Activated CD4-positive, alpha-beta T cell treated with anti-CD3 and anti-CD28 coated beads for 36 hours (primary cell): ENCODE data around the gene FAM83G. TPM values are rescaled to one million over a fixed set of nuclear protein-coding genes. Genes with fewer than 3 reads are reported as not detected.
"Not testable (repeated sequence)": the region's sequence is repeated elsewhere in the genome, so short reads cannot be mapped to it uniquely, and the experiment has no call there.

ENCODE experiments used
- ATAC-seq: fragments of 200-7000 bp; cut with Tn5 transposase; one replicate; pipeline ENCODE4 v1.10.0; 2021; ENCODE audit warnings: mild to moderate bottlenecking, moderate library complexity
- CTCF ChIA-PET: fragments of 350-600 bp; sonication (Branson Sonifier 250); formaldehyde crosslinking; loops from one replicate; lab custom pipeline; 2021; ENCODE audit warnings: antibody characterized with exemption; lab: Charles Lee
- POLR2A ChIA-PET: fragments of 350-600 bp; sonication (Branson Sonifier 250); formaldehyde crosslinking; loops from one replicate; lab custom pipeline; 2021; ENCODE audit warnings: antibody characterized with exemption, inconsistent platforms; lab: Charles Lee
- DNase-seq: peaks from one replicate; pipeline ENCODE4 v3.0.0-alpha.2; 2020
- H3K27ac Mint-ChIP-seq: one replicate; pipeline ENCODE4 v1.8.0; 2021; ENCODE audit warnings: mixed read lengths
- H3K27me3 Mint-ChIP-seq: one replicate; pipeline ENCODE4 v1.8.0; 2021; ENCODE audit warnings: mixed read lengths
- H3K36me3 Mint-ChIP-seq: one replicate; pipeline ENCODE4 v1.8.0; 2021; ENCODE audit warnings: low read depth, mixed read lengths
- H3K4me1 Mint-ChIP-seq: one replicate; pipeline ENCODE4 v1.8.0; 2021; ENCODE audit warnings: mixed read lengths
- H3K4me3 Mint-ChIP-seq: one replicate; pipeline ENCODE4 v1.8.0; 2021; ENCODE audit warnings: mild to moderate bottlenecking, moderate library complexity, mixed read lengths
- H3K9me3 Mint-ChIP-seq: one replicate; pipeline ENCODE4 v1.8.0; 2021; ENCODE audit warnings: low read depth, mixed read lengths
- intact Hi-C, 2 experiments: fragments of 100-400 bp; cut with DNase I in 1 of 2; cut with micrococcal nuclease in 1 of 2; formaldehyde crosslinking; loops; one replicate each; pipeline versions ENCODE4 v1.14.2 to v1.15.1; 2022 to 2024; cut with DNase I, micrococcal nuclease
- total RNA-seq, 2 experiments: library from RNA; stranded (reverse); gene quantifications; one replicate each; pipeline ENCODE4 v1.2.3, GENCODE V29; 2021

Gene FAM83G
- total RNA-seq, 2 experiments from 2014 or later, result 11.1 to 14.3 TPM

- ChIA-PET POLR2A (no interaction called here), CTCF (no interaction called here)
- intact Hi-C loops, result loop anchor here (2.0 to 10.0 kb wide), 2 partner anchors 17 to 107 kb away; partner anchors contain the start of gene FAM83G (in 1 of the 2)
- Mint-ChIP-seq H3K4me3 (no peak overlapping the region), H3K27ac (no peak overlapping the region), H3K9me3 (no peaks in the 10 kb centered on the region), H3K27me3 (no peaks in the 10 kb centered on the region), H3K36me3 (peaks cover 10% of the 10 kb centered on the region), H3K4me1 (peaks cover 14% of the 10 kb centered on the region)
- DNase-seq, result peak; percentile 73
- ATAC-seq, result peak; percentile 25
Measured at GRCh38 chr17:19021622-19022083, 17.1 kb upstream of the FAM83G start.

- intact Hi-C loops, result loop anchor here in 1 of 2 experiments (10.0 kb wide), 1 partner anchor 106 kb away; no protein-coding TSS in a partner anchor
- H3K36me3 Mint-ChIP-seq, POLR2A ChIA-PET: not testable (repeated sequence)
Measured at GRCh38 chr17:19021011-19021621, 16.6 kb upstream of the FAM83G start.

GRCh38 chr17:19020016-19020415 is 15.5 kb upstream of the FAM83G start:
- Mint-ChIP-seq H3K27ac (peak overlapping the region; percentile 27), H3K27me3 (no peaks in the 10 kb centered on the region), H3K9me3 (no peaks in the 10 kb centered on the region), H3K4me1 (peaks cover 13% of the 10 kb centered on the region), H3K36me3 (peaks cover 10% of the 10 kb centered on the region), H3K4me3 (no peak overlapping the region)
- CTCF ChIA-PET, result no interaction called here
- POLR2A ChIA-PET, result interaction anchor here (0.6 kb wide), 1 partner anchor 286 kb away, joined by 3 read pairs; no protein-coding TSS in a partner anchor
- intact Hi-C loops, result loop anchor here in 1 of 2 experiments (10.0 kb wide), 1 partner anchor 105 kb away; no protein-coding TSS in a partner anchor
- ATAC-seq (no peak), DNase-seq (no peak)

More at GRCh38 chr17:19021011-19021621, 16.6 kb upstream of the FAM83G start:
- H3K9me3 Mint-ChIP-seq, DNase-seq, ATAC-seq, CTCF ChIA-PET, H3K27ac Mint-ChIP-seq, H3K27me3 Mint-ChIP-seq, H3K4me3 Mint-ChIP-seq: not testable (repeated sequence)
- H3K4me1 Mint-ChIP-seq, result peaks cover 14% of the 10 kb centered on the region

GRCh38 chr17:19019041-19019941 is 14.7 kb upstream of the FAM83G start:
- no peak for DNase-seq
- CTCF ChIA-PET, result interaction anchor here (1.1 kb wide), 1 partner anchor 393 kb away, joined by 3 read pairs; no protein-coding TSS in a partner anchor
- Mint-ChIP-seq H3K27me3 (no peaks in the 10 kb centered on the region), H3K4me3 (no peak overlapping the region), H3K36me3 (peaks cover 6% of the 10 kb centered on the region), H3K4me1 (peaks cover 6% of the 10 kb centered on the region), H3K27ac (no peak overlapping the region), H3K9me3 (no peaks in the 10 kb centered on the region)
- intact Hi-C loops, result no loop called here
- no peak for ATAC-seq
- POLR2A ChIA-PET, result no interaction called here

- peaks cover 6% of the 10 kb centered on the region for H3K36me3 Mint-ChIP-seq
- ATAC-seq, result no peak
- no peak overlapping the region for H3K4me3 Mint-ChIP-seq
- no peaks in the 10 kb centered on the region for H3K9me3 Mint-ChIP-seq
- H3K4me1 Mint-ChIP-seq, result no peaks in the 10 kb centered on the region
- ChIA-PET CTCF (interaction anchor here (1.1 kb wide), 1 partner anchor 393 kb away, joined by 3 read pairs; no protein-coding TSS in a partner anchor), POLR2A (no interaction called here)
- DNase-seq, result no peak
- no peak overlapping the region for H3K27ac Mint-ChIP-seq
- H3K27me3 Mint-ChIP-seq, result no peaks in the 10 kb centered on the region
- intact Hi-C loops, result no loop called here
Measured at GRCh38 chr17:19018600-19018950, 14.0 kb upstream of the FAM83G start.

- no peak for DNase-seq
- Mint-ChIP-seq H3K27me3 (no peaks in the 10 kb centered on the region), H3K27ac (no peak overlapping the region), H3K4me3 (no peak overlapping the region), H3K36me3 (peaks cover 6% of the 10 kb centered on the region), H3K4me1 (no peaks in the 10 kb centered on the region), H3K9me3 (no peaks in the 10 kb centered on the region)
- ATAC-seq, result no peak
- ChIA-PET POLR2A (no interaction called here), CTCF (interaction anchor here (1.1 to 1.4 kb wide), 2 partner anchors 15 to 392 kb away, joined by 3 read pairs; no protein-coding TSS in a partner anchor)
- intact Hi-C loops, result no loop called here
Measured at GRCh38 chr17:19017804-19018599, 13.4 kb upstream of the FAM83G start.

GRCh38 chr17:19017401-19017800 is 12.8 kb upstream of the FAM83G start:
- intact Hi-C loops, result no loop called here
- no peak overlapping the region for H3K27ac Mint-ChIP-seq
- CTCF ChIA-PET, result interaction anchor here (1.4 kb wide), 1 partner anchor 15 kb away, joined by 3 read pairs; no protein-coding TSS in a partner anchor
- no peak overlapping the region for H3K4me3 Mint-ChIP-seq
- no peak for DNase-seq
- no peaks in the 10 kb centered on the region for H3K27me3 Mint-ChIP-seq
- no peaks in the 10 kb centered on the region for H3K4me1 Mint-ChIP-seq
- H3K9me3 Mint-ChIP-seq, result no peaks in the 10 kb centered on the region
- peaks cover 6% of the 10 kb centered on the region for H3K36me3 Mint-ChIP-seq
- POLR2A ChIA-PET, result no interaction called here
- no peak for ATAC-seq

- DNase-seq (no peak), ATAC-seq (no peak)
- Mint-ChIP-seq H3K36me3 (peaks cover 6% of the 10 kb centered on the region), H3K4me1 (no peaks in the 10 kb centered on the region), H3K27me3 (no peaks in the 10 kb centered on the region), H3K4me3 (no peak overlapping the region), H3K9me3 (no peaks in the 10 kb centered on the region), H3K27ac (peak overlapping the region; percentile 34)
- POLR2A ChIA-PET, result no interaction called here
- intact Hi-C loops, result no loop called here
- CTCF ChIA-PET, result interaction anchor here (1.4 kb wide), 1 partner anchor 14 kb away, joined by 3 read pairs; no protein-coding TSS in a partner anchor
Measured at GRCh38 chr17:19016881-19017280, 12.3 kb upstream of the FAM83G start.

GRCh38 chr17:19016297-19016696 is 11.7 kb upstream of the FAM83G start:
- POLR2A ChIA-PET, result no interaction called here
- Mint-ChIP-seq H3K4me1 (no peaks in the 10 kb centered on the region), H3K9me3 (no peaks in the 10 kb centered on the region), H3K4me3 (no peak overlapping the region), H3K36me3 (peaks cover 4% of the 10 kb centered on the region), H3K27me3 (no peaks in the 10 kb centered on the region), H3K27ac (no peak overlapping the region)
- CTCF ChIA-PET, result interaction anchor here (1.1 to 1.4 kb wide), 2 partner anchors 14 to 47 kb away, joined by 3 read pairs; no protein-coding TSS in a partner anchor
- intact Hi-C loops, result no loop called here
- DNase-seq, result no peak
- ATAC-seq, result no peak

GRCh38 chr17:19015428-19015827 is 10.9 kb upstream of the FAM83G start:
- intact Hi-C loops, result no loop called here
- DNase-seq, result no peak
- Mint-ChIP-seq H3K36me3 (no peaks in the 10 kb centered on the region), H3K27me3 (no peaks in the 10 kb centered on the region), H3K27ac (no peak overlapping the region), H3K9me3 (no peaks in the 10 kb centered on the region), H3K4me1 (no peaks in the 10 kb centered on the region), H3K4me3 (no peak overlapping the region)
- no peak for ATAC-seq
- POLR2A ChIA-PET, result no interaction called here
- CTCF ChIA-PET, result interaction anchor here (1.1 kb wide), 1 partner anchor 46 kb away, joined by 3 read pairs; no protein-coding TSS in a partner anchor
